Neural progenitor cell (in vitro differentiated cells): Measurements from ENCODE around the gene POLE. TPM values are rescaled to one million over a fixed set of nuclear protein-coding genes. Genes with fewer than 3 reads are reported as not detected.

ENCODE experiments used
- DNase-seq: peaks from one replicate; pipeline ENCODE4 v3.0.0-alpha.2; 2016; ENCODE audit warnings: low spot score
- H2AFZ ChIP-seq: fragments of 200-600 bp; sonication (generic); replicated peaks from 2 replicates; pipeline ENCODE4 v1.6.1; 2016; ENCODE audit warnings: antibody characterized with exemption
- H3F3A ChIP-seq: fragments of 200-600 bp; sonication (generic); 2 replicates; pipeline ENCODE4 v1.6.1; 2016; ENCODE audit warnings: antibody characterized with exemption, low read depth
- H3K27ac ChIP-seq: fragments of 200-600 bp; sonication (generic); 2 replicates; pipeline ENCODE4 v1.5.1; 2016; ENCODE audit warnings: mild to moderate bottlenecking
- H3K27me3 ChIP-seq: fragments of 200-600 bp; sonication (generic); 2 replicates; pipeline ENCODE4 v1.6.1; 2016; ENCODE audit warnings: mild to moderate bottlenecking, moderate library complexity
- H3K36me3 ChIP-seq: fragments of 200-600 bp; sonication (generic); 2 replicates; pipeline ENCODE4 v1.5.1; 2016
- H3K4me1 ChIP-seq: fragments of 200-600 bp; sonication (generic); 2 replicates; pipeline ENCODE4 v1.6.1; 2016; ENCODE audit warnings: mixed run types
- H3K4me2 ChIP-seq: fragments of 200-600 bp; sonication (generic); 2 replicates; pipeline ENCODE4 v1.6.1; 2016
- H3K4me3 ChIP-seq: fragments of 200-600 bp; sonication (generic); 2 replicates; pipeline ENCODE4 v1.5.1; 2016
- H3K79me2 ChIP-seq: fragments of 200-600 bp; sonication (generic); 2 replicates; pipeline ENCODE4 v1.6.1; 2016; ENCODE audit warnings: low read depth
- H3K9ac ChIP-seq: fragments of 200-600 bp; sonication (generic); 2 replicates; pipeline ENCODE4 v1.6.1; 2016
- H3K9me3 ChIP-seq: fragments of 200-600 bp; sonication (generic); 2 replicates; pipeline ENCODE4 v1.5.1; 2016; ENCODE audit warnings: low read depth
- H4K20me1 ChIP-seq: fragments of 200-600 bp; sonication (generic); 2 replicates; pipeline ENCODE4 v1.6.1; 2016; ENCODE audit warnings: low read depth
- H3K27ac Mint-ChIP-seq: 3 replicates; pipeline ENCODE4 v1.8.0; 2021; ENCODE audit warnings: mixed read lengths
- H3K27me3 Mint-ChIP-seq: 2 replicates; pipeline ENCODE4 v1.8.0; 2022; ENCODE audit warnings: low read depth, mild to moderate bottlenecking, inconsistent platforms, moderate library complexity, mixed read lengths; ENCODE audit not compliant: insufficient read depth
- H3K36me3 Mint-ChIP-seq: 3 replicates; pipeline ENCODE4 v1.8.0; 2021; ENCODE audit warnings: mixed read lengths
- H3K4me1 Mint-ChIP-seq: 3 replicates; pipeline ENCODE4 v1.8.0; 2021; ENCODE audit warnings: mixed read lengths
- H3K4me3 Mint-ChIP-seq: 3 replicates; pipeline ENCODE4 v1.8.0; 2021; ENCODE audit warnings: mild to moderate bottlenecking, moderate library complexity, mixed read lengths
- H3K9me3 Mint-ChIP-seq: 3 replicates; pipeline ENCODE4 v1.8.0; 2020; ENCODE audit warnings: mixed read lengths
- EZH2 ChIP-seq: fragments of 200-600 bp; sonication (generic); IDR thresholded peaks from 2 replicates; pipeline ENCODE4 v1.6.1; 2017; ENCODE audit warnings: antibody characterized with exemption, mild to moderate bottlenecking, moderate library complexity
- EZH2phosphoT487 ChIP-seq: fragments of 200-600 bp; sonication (generic); IDR thresholded peaks from 2 replicates; pipeline ENCODE4 v1.6.1; 2017; ENCODE audit warnings: antibody characterized with exemption
- total RNA-seq: library from RNA; depleted of rRNA; stranded (reverse); fragments of >200 nt; gene quantifications from 2 replicates; pipeline ENCODE4 v1.2.3, GENCODE V29; 2015; ENCODE audit warnings: low replicate concordance
- TF ChIP-seq, protein P1 (sequence below): fragments of 200-600 bp; sonication (generic); IDR thresholded peaks from 2 replicates; pipeline ENCODE4 v1.5.1; 2017; ENCODE audit warnings: antibody characterized with exemption, mild to moderate bottlenecking

POLE gene
- total RNA-seq, 1 donor from 2014 or later, result 46.8 TPM

DNA sequence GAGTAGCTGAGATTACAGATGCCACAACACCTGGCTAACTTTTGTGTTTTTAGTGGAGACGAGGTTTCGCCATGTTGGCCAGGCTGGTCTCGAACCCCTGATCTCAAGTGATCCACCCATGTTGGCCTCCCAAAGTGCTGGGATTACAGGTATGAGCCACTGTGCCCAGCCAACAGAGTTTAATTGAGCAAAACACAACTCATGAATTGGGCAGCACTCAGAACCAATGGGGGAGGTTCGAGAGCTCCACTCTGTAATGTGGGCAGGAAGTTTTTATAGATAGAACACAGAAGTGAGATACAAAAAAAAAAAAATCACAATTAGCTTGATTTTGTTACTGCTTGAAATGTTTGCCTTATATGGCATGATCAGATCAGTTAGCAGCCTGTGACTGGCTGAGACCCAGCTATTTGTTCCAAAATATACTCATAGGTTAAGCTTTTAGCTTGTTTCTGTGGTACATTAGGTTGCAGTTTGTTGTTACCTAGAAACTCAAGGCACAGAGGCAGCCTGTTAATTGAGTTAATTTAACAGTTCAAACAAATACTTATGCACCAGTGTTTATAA, 69.9 kb downstream of the POLE start:
- no peak overlapping the region for H3K4me2 ChIP-seq
- H2AFZ ChIP-seq, result no peak overlapping the region
- H3K4me3 ChIP-seq, result no peak overlapping the region
- TF ChIP-seq EZH2phosphoT487 (no peak), EZH2 (no peak)
- TF ChIP-seq, protein P1, sequence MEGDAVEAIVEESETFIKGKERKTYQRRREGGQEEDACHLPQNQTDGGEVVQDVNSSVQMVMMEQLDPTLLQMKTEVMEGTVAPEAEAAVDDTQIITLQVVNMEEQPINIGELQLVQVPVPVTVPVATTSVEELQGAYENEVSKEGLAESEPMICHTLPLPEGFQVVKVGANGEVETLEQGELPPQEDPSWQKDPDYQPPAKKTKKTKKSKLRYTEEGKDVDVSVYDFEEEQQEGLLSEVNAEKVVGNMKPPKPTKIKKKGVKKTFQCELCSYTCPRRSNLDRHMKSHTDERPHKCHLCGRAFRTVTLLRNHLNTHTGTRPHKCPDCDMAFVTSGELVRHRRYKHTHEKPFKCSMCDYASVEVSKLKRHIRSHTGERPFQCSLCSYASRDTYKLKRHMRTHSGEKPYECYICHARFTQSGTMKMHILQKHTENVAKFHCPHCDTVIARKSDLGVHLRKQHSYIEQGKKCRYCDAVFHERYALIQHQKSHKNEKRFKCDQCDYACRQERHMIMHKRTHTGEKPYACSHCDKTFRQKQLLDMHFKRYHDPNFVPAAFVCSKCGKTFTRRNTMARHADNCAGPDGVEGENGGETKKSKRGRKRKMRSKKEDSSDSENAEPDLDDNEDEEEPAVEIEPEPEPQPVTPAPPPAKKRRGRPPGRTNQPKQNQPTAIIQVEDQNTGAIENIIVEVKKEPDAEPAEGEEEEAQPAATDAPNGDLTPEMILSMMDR, result no peak
- no peaks in the 10 kb centered on the region for H3K79me2 ChIP-seq
- peaks cover 9% of the 10 kb centered on the region for H3K9me3 ChIP-seq
- no peaks in the 10 kb centered on the region for H3K4me1 ChIP-seq
- H3K9ac ChIP-seq, result no peak overlapping the region
- Mint-ChIP-seq H3K27me3 (peaks cover 45% of the 10 kb centered on the region), H3K4me1 (peaks cover 13% of the 10 kb centered on the region), H3K9me3 (peaks cover 24% of the 10 kb centered on the region), H3K36me3 (peaks cover 2% of the 10 kb centered on the region), H3K4me3 (no peak overlapping the region), H3K27ac (no peak overlapping the region)
- peaks cover 12% of the 10 kb centered on the region for H4K20me1 ChIP-seq
- no peak overlapping the region for H3K27ac ChIP-seq
- no peaks in the 10 kb centered on the region for H3K36me3 ChIP-seq
- H3K27me3 ChIP-seq, result peaks cover 94% of the 10 kb centered on the region
- no peak for DNase-seq
- H3F3A ChIP-seq, result no peaks in the 10 kb centered on the region

GRCh38 chr12:132615579-132616038, 71.5 kb downstream of the POLE start:
- Histone ChIP-seq H3F3A (no peaks in the 10 kb centered on the region), H3K4me2 (no peak overlapping the region), H3K27me3 (peaks cover 100% of the 10 kb centered on the region), H3K4me3 (no peak overlapping the region), H2AFZ (no peak overlapping the region), H4K20me1 (peaks cover 4% of the 10 kb centered on the region), H3K79me2 (no peaks in the 10 kb centered on the region), H3K4me1 (no peaks in the 10 kb centered on the region), H3K27ac (no peak overlapping the region), H3K9me3 (peaks cover 9% of the 10 kb centered on the region), H3K36me3 (no peaks in the 10 kb centered on the region), H3K9ac (no peak overlapping the region)
- TF ChIP-seq, protein P1, result no peak
- TF ChIP-seq EZH2phosphoT487 (no peak), EZH2 (peak; percentile 21)
- Mint-ChIP-seq H3K4me1 (peaks cover 17% of the 10 kb centered on the region), H3K27ac (no peak overlapping the region), H3K36me3 (peaks cover 2% of the 10 kb centered on the region), H3K27me3 (peaks cover 49% of the 10 kb centered on the region), H3K4me3 (peak overlapping the region; percentile 19), H3K9me3 (peaks cover 26% of the 10 kb centered on the region)
- no peak for DNase-seq

GRCh38 chr12:132614861-132615578, 72.1 kb downstream of the POLE start:
- Histone ChIP-seq H3K27me3 (peaks cover 100% of the 10 kb centered on the region), H3K79me2 (no peaks in the 10 kb centered on the region), H4K20me1 (no peaks in the 10 kb centered on the region), H2AFZ (no peak overlapping the region), H3K4me2 (no peak overlapping the region), H3K9ac (no peak overlapping the region), H3K4me1 (no peaks in the 10 kb centered on the region), H3K27ac (no peak overlapping the region), H3K4me3 (no peak overlapping the region), H3F3A (no peaks in the 10 kb centered on the region), H3K36me3 (no peaks in the 10 kb centered on the region), H3K9me3 (peaks cover 9% of the 10 kb centered on the region)
- Mint-ChIP-seq H3K9me3 (peaks cover 26% of the 10 kb centered on the region), H3K36me3 (peaks cover 2% of the 10 kb centered on the region), H3K27ac (no peak overlapping the region), H3K4me3 (no peak overlapping the region), H3K4me1 (peaks cover 23% of the 10 kb centered on the region), H3K27me3 (peaks cover 49% of the 10 kb centered on the region)
- no peak for TF ChIP-seq EZH2phosphoT487
- TF ChIP-seq EZH2, result peak; percentile 33
- TF ChIP-seq, protein P1, result peak; percentile 94
- peak; percentile 85 for DNase-seq
